ENCODE measurements around the gene GTF2F2.

DNA sequence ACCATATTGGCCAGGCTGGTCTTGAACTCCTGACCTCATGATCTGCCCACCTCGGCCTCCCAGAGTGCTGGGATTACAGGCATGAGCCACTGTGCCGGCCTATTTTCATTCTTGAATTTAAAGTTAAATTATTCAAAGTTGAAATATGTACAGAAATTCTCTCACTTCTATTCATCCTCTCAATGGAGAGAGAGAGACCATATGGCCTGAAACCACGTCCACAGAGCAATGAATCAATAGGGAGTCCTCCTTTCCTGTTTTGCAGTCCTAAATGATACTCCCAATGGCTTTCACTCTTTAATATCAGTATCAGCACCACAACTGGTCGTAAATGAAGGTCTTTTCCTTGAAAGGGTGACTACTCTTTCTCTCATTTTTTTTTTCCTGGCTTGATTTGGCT is 111.0 kb downstream of the GTF2F2 start:
- TF ChIP-seq YY1 (IDR thresholded peaks at IDR 0.05; ENCODE audit: extremely low read depth, insufficient replicate concordance, low read depth, low read length) (no peak), RAD21 (IDR thresholded peaks at IDR 0.05; ENCODE audit: low read depth) (no peak), POLR2A (IDR thresholded peaks at IDR 0.05; ENCODE audit: borderline replicate concordance, extremely low read depth, insufficient read depth, insufficient read length) (no peak), SIN3A (IDR thresholded peaks at IDR 0.05; ENCODE audit: low read depth) (no peak), EZH2phosphoT487 (IDR thresholded peaks at IDR 0.05; ENCODE audit: borderline replicate concordance) (no peak)
- TF ChIP-seq, protein P1, sequence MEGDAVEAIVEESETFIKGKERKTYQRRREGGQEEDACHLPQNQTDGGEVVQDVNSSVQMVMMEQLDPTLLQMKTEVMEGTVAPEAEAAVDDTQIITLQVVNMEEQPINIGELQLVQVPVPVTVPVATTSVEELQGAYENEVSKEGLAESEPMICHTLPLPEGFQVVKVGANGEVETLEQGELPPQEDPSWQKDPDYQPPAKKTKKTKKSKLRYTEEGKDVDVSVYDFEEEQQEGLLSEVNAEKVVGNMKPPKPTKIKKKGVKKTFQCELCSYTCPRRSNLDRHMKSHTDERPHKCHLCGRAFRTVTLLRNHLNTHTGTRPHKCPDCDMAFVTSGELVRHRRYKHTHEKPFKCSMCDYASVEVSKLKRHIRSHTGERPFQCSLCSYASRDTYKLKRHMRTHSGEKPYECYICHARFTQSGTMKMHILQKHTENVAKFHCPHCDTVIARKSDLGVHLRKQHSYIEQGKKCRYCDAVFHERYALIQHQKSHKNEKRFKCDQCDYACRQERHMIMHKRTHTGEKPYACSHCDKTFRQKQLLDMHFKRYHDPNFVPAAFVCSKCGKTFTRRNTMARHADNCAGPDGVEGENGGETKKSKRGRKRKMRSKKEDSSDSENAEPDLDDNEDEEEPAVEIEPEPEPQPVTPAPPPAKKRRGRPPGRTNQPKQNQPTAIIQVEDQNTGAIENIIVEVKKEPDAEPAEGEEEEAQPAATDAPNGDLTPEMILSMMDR (IDR thresholded peaks at IDR 0.05 in 2 of 3, conservative IDR thresholded peaks at IDR 0.05 in 1 of 3; ENCODE audit: borderline replicate concordance in 1 of 3, insufficient read depth in 1 of 3, low read depth in 2 of 3, low read length in 2 of 3), result no peak

Data from HCT116 (cell line).